Measurements from ENCODE around the gene HERPUD1.

DNA sequence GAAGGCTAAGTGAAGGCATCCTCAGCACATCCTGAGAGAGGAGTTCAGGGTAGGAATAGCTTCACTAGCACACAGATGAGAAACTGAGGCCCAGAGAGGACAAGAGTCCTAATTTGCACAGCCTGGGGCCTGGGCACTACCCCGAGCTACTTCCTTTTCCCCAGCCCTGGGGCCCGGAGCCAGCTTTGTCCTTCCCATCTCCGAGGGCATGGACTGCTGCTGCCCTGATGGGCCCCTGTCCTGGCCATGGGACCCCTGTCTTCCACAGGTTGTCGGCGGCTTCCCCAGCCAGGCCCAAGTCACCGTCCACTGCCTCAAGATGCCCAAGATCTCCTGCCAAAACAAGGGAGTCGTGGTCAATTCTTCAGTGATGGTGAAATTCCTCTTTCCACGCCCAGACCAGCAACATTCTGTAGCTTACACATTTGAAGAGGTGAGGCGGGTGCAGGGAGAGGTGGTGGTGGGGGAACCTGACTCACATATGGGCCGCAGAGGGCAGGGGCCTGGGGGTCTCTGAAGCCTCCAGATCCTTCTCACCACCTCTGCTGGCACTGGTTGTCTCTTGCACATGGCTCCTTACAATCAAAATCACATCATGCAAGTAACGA is 46.0 kb downstream of the HERPUD1 start:
- TF ChIP-seq, protein P1, sequence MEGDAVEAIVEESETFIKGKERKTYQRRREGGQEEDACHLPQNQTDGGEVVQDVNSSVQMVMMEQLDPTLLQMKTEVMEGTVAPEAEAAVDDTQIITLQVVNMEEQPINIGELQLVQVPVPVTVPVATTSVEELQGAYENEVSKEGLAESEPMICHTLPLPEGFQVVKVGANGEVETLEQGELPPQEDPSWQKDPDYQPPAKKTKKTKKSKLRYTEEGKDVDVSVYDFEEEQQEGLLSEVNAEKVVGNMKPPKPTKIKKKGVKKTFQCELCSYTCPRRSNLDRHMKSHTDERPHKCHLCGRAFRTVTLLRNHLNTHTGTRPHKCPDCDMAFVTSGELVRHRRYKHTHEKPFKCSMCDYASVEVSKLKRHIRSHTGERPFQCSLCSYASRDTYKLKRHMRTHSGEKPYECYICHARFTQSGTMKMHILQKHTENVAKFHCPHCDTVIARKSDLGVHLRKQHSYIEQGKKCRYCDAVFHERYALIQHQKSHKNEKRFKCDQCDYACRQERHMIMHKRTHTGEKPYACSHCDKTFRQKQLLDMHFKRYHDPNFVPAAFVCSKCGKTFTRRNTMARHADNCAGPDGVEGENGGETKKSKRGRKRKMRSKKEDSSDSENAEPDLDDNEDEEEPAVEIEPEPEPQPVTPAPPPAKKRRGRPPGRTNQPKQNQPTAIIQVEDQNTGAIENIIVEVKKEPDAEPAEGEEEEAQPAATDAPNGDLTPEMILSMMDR (IDR thresholded peaks at IDR 0.05) = no peak
- TF ChIP-seq POLR2A (IDR thresholded peaks at IDR 0.05) = no peak

All from adrenal gland (tissue), 5 donors.